PC-3 (cell line): ENCODE measurements around the gene RBKS.

Experiments
- EZH2 ChIP-seq: fragments of 300-600 bp; sonication (generic); IDR thresholded peaks from one replicate; pipeline ENCODE4 v1.6.1; 2017; ENCODE audit warnings: antibody characterized with exemption, mild to moderate bottlenecking, low read length; ENCODE audit not compliant: unreplicated experiment
- TF ChIP-seq, protein P1 (sequence below): fragments of 300-600 bp; sonication (generic); conservative IDR thresholded peaks from 2 replicates; pipeline ENCODE4 v1.5.1; 2017; ENCODE audit warnings: antibody characterized with exemption, low read depth, mild to moderate bottlenecking, low read length

DNA sequence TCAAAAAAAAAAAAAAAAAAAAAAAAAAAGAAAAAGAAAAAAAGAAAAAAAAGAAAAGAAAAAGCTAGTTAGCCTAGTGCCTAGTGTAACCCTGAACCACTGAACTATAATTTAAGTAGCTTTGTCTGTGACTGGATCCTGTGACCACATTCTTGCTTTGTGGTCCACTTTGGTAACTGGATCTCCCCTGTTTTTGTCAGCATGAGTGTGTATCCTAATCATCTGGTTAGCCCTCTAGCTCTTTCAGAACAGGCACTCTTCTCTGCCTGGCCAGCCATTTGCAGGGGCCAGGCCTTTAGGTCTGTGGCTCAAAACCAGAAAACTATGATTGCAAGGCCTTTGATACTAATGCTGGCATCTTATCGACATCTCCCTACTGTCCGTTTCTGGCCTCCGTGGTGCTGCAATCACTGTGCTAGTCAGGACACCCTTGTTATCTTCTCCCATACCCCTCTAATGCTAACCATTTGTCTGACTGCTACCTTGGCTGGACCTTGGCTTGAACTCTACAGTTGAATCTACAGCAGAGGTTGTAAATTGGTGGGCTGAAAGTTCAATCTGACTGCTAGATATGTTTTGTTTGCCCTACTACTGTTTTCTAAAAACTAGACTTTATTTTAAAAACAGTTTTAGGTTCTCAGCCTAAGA lies 40.5 kb downstream of the RBKS start:
- TF ChIP-seq, protein P1, sequence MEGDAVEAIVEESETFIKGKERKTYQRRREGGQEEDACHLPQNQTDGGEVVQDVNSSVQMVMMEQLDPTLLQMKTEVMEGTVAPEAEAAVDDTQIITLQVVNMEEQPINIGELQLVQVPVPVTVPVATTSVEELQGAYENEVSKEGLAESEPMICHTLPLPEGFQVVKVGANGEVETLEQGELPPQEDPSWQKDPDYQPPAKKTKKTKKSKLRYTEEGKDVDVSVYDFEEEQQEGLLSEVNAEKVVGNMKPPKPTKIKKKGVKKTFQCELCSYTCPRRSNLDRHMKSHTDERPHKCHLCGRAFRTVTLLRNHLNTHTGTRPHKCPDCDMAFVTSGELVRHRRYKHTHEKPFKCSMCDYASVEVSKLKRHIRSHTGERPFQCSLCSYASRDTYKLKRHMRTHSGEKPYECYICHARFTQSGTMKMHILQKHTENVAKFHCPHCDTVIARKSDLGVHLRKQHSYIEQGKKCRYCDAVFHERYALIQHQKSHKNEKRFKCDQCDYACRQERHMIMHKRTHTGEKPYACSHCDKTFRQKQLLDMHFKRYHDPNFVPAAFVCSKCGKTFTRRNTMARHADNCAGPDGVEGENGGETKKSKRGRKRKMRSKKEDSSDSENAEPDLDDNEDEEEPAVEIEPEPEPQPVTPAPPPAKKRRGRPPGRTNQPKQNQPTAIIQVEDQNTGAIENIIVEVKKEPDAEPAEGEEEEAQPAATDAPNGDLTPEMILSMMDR: no peak
- TF ChIP-seq EZH2: no peak
